Measurements from ENCODE around the gene CA12. TPM values are rescaled to one million over a fixed set of nuclear protein-coding genes. Genes with fewer than 3 reads are reported as not detected.

The CA12 gene
- total and polyA plus RNA-seq, 5 experiments from 2014 or later = not detected

DNA sequence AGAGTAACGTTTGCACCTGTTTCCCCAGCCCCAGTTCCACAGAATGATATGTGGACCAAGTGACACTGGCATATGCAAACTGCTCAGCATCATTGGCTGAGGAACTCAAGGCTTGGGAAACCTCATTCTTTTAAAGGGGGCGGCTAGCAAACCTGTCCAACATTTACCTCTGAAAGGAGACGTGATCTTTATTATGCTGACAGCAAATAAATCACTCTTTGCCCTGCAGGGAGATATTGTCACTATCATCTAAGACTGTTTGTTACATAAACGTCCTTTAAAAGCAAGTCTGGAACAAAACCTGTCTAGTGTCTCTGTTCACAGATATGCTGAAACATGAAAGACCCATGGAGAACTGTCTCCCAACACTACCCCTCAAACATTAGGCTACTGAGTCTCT is 21.5 kb downstream of the CA12 start:
- POLR2A ChIA-PET = interaction anchor here (0.5 kb wide), 1 partner anchor 187 kb away, joined by 3 read pairs; no protein-coding TSS in a partner anchor
- Mint-ChIP-seq H3K27ac (no peak overlapping the region), H3K9me3 (no peaks in the 10 kb centered on the region), H3K27me3 (peaks cover 0 to 11% (median 3%) of the 10 kb centered on the region in 5 donors), H3K4me3 (no peak overlapping the region), H3K36me3 (no peaks in the 10 kb centered on the region), H3K4me1 (peaks cover 0 to 5% (median 0%) of the 10 kb centered on the region in 4 donors)
- ATAC-seq (no peak), DNase-seq (no peak)

DNA sequence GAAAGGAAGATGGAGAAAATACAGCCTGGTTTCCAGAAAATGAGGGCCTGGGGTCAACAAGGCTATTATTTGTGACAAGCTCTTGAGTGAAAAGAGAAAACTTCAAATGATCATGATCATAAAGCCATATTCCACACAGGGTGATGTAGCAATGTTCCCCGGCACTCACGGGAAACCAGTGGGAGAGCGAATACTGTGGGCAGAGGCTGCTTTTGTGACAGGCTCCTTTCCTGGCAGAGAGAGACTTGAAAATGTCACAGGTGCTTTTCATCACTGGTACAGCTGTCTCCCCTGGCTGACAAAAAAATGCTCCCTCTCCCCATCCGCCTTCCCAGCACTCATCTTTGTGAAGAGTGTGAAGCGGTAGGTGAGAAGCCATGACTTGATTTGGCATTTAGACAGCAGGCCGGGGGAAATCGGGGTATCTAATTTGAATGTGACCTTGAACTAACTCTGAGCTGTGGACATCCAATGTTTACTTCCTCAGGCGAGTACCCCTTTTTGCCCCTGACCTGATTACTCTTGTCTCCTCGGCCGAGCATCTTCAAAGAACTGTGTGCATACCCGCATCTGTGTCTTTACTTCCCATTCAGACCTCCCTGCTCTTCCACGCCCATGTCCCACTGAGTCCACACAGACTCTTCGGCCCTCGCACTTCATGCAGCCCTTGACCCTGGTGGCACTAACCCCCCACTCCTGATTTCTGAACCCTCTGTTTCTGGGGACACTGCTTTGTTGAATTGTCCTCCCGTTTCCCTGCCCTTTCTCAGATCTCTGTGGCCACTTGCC is 23.2 kb downstream of the CA12 start:
- DNase-seq = no peak
- no peaks in the 10 kb centered on the region for H3K9me3 Mint-ChIP-seq
- H3K27ac Mint-ChIP-seq = peak overlapping the region in 3 of 10 donors; percentile 24 to 46 (median 31)
- no peak overlapping the region for H3K4me3 Mint-ChIP-seq
- no peak for ATAC-seq
- peaks cover 0 to 5% (median 0%) of the 10 kb centered on the region in 4 donors for H3K4me1 Mint-ChIP-seq
- no peaks in the 10 kb centered on the region for H3K36me3 Mint-ChIP-seq
- POLR2A ChIA-PET = no interaction called here
- peaks cover 0 to 11% (median 3%) of the 10 kb centered on the region in 5 donors for H3K27me3 Mint-ChIP-seq

DNA sequence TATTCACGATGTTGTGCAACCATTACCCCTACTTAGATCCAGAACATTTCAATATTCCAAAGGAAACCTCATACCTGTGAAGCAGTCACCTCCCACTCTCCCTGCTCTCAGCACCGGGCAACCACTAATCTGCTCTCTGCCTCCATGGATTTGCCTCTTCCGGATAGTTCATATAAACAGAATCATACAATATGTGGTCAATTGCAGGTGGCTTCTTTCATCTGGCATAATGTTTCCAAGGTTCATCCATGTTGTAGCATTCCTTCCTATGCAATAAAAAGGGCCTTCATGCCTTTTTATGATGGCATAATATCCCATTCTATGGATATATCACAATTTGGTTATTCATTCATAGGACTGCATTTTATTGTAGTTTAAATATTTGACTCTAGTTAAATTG is 23.9 kb downstream of the CA12 start:
- no peak for ATAC-seq
- Mint-ChIP-seq H3K27me3 (peaks cover 0 to 11% (median 3%) of the 10 kb centered on the region in 5 donors), H3K4me3 (no peak overlapping the region), H3K9me3 (no peaks in the 10 kb centered on the region), H3K4me1 (peaks cover 0 to 2% (median 0%) of the 10 kb centered on the region in 4 donors), H3K36me3 (no peaks in the 10 kb centered on the region), H3K27ac (no peak overlapping the region)
- POLR2A ChIA-PET = no interaction called here
- no peak for DNase-seq

DNA sequence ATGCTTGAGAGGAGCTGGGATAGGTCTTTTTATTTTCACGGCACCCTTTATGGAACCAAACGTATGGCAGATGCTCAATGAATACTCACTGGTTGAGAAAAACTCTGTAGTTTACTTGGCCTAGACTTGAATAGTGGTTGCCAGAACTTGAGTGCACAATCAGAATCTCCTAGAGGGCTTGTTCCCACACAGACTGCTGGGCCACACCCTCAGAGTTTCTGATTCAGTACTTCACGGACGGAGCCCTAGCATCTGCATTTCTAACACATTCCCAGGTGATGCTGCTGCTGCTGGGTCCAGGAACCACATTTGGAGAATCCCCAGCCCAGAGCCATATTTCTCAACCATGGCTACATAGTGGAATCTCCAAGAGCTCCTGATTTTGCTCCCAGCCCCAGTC is 24.6 kb downstream of the CA12 start:
- no peak for ATAC-seq
- no peak for DNase-seq
- Mint-ChIP-seq H3K4me1 (no peaks in the 10 kb centered on the region), H3K36me3 (no peaks in the 10 kb centered on the region), H3K9me3 (no peaks in the 10 kb centered on the region), H3K27ac (no peak overlapping the region), H3K27me3 (peaks cover 0 to 11% (median 3%) of the 10 kb centered on the region in 5 donors), H3K4me3 (no peak overlapping the region)
- POLR2A ChIA-PET = no interaction called here

DNA sequence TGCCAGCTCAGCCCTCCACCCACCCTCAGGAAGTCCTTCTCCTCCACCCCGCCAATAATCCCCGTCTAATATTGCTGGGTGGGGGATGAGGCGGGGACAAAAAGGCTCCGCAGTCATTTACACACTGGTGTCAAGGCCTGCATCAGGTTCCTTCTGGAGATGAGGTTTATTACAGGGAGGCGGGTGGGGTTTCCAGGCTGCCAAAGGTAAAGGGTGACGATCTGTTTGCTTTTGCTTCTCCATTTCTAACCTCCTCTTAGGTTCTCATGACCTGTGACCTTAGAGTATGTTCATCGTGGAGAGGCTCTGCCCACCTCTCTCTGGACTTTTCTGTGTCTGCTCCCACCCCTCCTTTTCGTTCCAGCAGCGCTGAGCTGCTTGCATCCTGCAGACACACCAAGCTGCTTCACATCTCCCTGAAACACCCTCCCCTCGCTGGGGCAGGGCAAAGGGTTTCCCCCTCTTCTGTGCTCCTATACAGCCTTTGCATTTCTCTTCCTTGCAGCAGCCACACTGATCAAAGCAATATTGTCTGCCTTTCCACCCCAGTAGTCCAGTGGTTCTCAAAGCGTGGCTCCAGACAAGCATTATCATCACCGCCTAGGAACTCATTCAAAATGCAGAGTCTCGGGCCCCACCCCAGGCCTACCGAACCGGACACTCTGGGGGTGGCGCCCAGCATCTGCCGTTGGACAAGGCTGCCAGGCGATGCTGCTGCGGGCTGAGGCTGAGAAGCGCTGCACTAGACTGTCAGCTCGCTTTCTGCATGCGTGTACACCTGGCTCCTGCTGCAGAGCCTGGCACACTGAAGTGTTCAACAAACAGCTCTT is 26.6 kb downstream of the CA12 start:
- H3K4me1 Mint-ChIP-seq = peaks cover 0 to 1% (median 0%) of the 10 kb centered on the region in 4 donors
- no peaks in the 10 kb centered on the region for H3K36me3 Mint-ChIP-seq
- DNase-seq (no peak), ATAC-seq (no peak)
- no peak overlapping the region for H3K4me3 Mint-ChIP-seq
- H3K27ac Mint-ChIP-seq = peak overlapping the region in 1 of 10 donors; percentile 7
- POLR2A ChIA-PET = no interaction called here
- peaks cover 0 to 8% (median 3%) of the 10 kb centered on the region in 5 donors for H3K27me3 Mint-ChIP-seq
- no peaks in the 10 kb centered on the region for H3K9me3 Mint-ChIP-seq

DNA sequence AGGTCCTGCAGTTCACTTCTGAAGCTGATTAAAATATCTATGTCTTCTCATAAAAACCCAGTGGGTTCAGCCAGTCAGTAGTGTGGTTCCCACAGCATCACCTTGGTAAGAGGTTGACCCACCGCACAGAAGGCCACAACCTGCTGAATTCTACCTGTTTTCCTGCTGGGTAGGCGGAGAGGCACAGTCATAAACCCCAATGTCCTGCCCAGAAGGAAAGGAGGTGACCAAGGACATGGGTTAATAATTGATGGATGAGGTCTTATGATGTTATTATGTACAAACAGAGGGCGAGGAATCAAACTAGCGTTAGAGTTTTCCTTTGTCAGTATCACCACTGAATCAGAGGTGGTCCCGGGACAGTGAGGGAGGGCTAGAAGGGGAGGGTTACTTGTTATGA is 27.8 kb downstream of the CA12 start:
- Mint-ChIP-seq H3K9me3 (no peaks in the 10 kb centered on the region), H3K36me3 (no peaks in the 10 kb centered on the region), H3K27ac (no peak overlapping the region), H3K4me1 (peaks cover 0 to 1% (median 0%) of the 10 kb centered on the region in 4 donors), H3K4me3 (no peak overlapping the region), H3K27me3 (no peaks in the 10 kb centered on the region)
- DNase-seq = no peak
- POLR2A ChIA-PET = no interaction called here
- ATAC-seq = no peak

DNA sequence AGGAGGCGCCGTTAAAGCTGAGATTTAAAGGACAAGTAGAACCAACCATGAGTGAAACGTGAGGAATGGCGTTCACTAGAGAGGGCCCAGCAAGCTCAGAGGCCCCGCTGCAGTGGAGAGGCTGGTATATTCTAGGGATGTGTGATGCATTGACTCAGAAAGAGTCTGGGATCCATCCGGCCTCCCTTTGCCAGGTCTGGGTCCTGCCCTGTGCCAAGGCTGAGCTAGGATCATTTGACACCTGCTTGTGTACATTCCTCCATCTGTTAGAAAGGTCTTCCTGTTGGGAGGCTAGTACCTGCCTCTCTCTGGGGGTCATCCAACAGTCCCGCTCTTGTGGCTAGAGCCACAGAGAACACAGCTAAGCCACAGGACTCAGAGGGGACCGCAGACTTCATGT is 28.4 kb downstream of the CA12 start:
- POLR2A ChIA-PET = interaction anchor here (0.6 kb wide), 1 partner anchor 183 kb away, joined by 5 read pairs; no protein-coding TSS in a partner anchor
- ATAC-seq (no peak), DNase-seq (no peak)
- H3K9me3 Mint-ChIP-seq = no peaks in the 10 kb centered on the region
- peaks cover 0 to 4% (median under 1%) of the 10 kb centered on the region in 4 donors for H3K4me1 Mint-ChIP-seq
- H3K36me3 Mint-ChIP-seq = no peaks in the 10 kb centered on the region
- H3K27ac Mint-ChIP-seq = no peak overlapping the region
- no peak overlapping the region for H3K4me3 Mint-ChIP-seq
- no peaks in the 10 kb centered on the region for H3K27me3 Mint-ChIP-seq

DNA sequence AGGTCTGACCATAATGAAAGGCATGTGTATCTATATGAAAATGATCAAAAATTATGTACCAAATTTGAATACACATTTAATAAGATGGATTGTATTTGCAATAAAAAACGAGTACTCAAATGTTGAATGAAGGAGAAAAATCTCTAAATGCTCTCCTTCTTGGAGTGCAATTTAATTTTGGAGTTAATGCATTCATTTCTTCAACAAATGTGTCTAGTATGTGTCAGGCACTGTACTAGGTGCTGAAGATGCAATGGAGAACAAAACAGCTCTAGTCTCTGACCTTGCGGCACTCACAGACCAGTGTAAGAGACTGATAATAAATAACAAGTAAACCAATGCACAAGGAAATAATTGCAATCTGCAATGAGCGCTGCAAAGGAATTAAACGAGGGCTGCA is 28.8 kb downstream of the CA12 start:
- DNase-seq = no peak
- Mint-ChIP-seq H3K36me3 (no peaks in the 10 kb centered on the region), H3K9me3 (no peaks in the 10 kb centered on the region), H3K4me3 (no peak overlapping the region), H3K27ac (no peak overlapping the region), H3K4me1 (peaks cover 0 to 6% (median under 1%) of the 10 kb centered on the region in 4 donors), H3K27me3 (no peaks in the 10 kb centered on the region)
- POLR2A ChIA-PET = interaction anchor here (0.6 kb wide), 1 partner anchor 184 kb away, joined by 5 read pairs; no protein-coding TSS in a partner anchor
- ATAC-seq = no peak

DNA sequence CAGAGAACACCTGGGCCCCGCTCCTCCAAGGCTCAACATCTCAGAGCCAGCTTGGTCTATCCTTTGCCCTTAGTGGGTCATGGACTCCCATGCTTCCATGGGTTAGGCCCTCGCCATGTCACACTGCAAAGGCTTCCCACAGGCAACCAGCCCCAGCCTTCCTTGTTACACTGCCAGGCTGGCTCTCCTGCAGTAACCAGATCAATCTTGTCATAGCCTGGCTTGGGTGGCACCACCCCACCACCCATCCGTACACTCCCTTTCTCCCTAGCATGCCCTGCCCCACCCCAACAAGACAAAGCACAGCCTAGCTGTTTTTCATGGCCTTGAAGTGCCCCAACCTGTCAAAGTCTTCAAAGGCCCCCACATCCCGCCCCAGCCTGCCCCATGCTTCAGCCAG is 30.5 kb downstream of the CA12 start:
- POLR2A ChIA-PET = no interaction called here
- no peaks in the 10 kb centered on the region for H3K36me3 Mint-ChIP-seq
- no peaks in the 10 kb centered on the region for H3K9me3 Mint-ChIP-seq
- ATAC-seq (no peak), DNase-seq (no peak)
- peaks cover 0 to 6% (median under 1%) of the 10 kb centered on the region in 4 donors for H3K4me1 Mint-ChIP-seq
- no peaks in the 10 kb centered on the region for H3K27me3 Mint-ChIP-seq
- no peak overlapping the region for H3K4me3 Mint-ChIP-seq
- H3K27ac Mint-ChIP-seq = peak overlapping the region in 1 of 10 donors; percentile 52

DNA sequence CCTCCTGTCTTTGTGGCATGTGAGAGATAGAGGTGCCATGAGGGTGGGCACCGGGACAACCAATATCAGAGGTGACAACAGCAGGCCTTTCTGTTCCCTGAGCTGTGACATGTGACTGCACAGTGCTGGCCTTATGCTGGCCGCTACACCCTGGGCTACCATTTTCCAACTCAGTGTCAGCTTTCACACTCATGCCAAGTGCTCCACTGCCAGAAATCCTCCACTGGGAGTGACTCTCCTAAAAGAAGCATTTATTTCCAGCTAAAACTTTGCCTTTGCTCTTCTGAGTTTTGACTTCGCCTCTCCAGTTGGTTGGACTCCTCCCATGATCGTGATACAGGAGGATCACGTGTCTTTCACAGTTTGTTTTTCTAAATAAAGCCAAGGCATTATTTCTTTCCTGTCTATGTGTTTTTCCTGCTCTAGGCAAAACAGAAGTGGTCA is 31.4 kb downstream of the CA12 start:
- H3K27me3 Mint-ChIP-seq = peaks cover 0 to 2% (median 0%) of the 10 kb centered on the region in 5 donors
- peak overlapping the region in 2 of 10 donors; percentile 9 to 37 for H3K27ac Mint-ChIP-seq
- no peaks in the 10 kb centered on the region for H3K36me3 Mint-ChIP-seq
- DNase-seq (no peak), ATAC-seq (no peak)
- POLR2A ChIA-PET = no interaction called here
- H3K4me3 Mint-ChIP-seq = no peak overlapping the region
- H3K4me1 Mint-ChIP-seq = peaks cover 0 to 6% (median under 1%) of the 10 kb centered on the region in 4 donors
- H3K9me3 Mint-ChIP-seq = no peaks in the 10 kb centered on the region

DNA sequence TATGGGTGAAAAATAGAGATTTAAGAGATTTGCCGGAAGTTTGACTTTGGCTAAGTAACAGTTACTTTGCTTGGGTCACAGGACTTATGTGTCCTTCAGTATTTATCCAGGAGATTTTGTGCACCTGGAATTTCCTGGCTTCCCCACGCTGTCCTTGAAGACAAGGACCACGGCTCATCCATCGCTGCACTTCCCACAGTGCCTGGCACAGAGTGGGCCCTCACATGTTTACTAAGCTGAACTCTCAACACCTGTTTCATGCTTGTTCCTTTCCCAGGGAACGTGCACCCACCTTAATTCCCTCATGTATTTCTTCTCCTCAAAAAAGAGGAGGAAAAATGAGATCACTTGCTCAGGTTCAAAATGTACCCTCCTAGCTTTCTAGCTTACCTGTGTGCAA is 32.0 kb downstream of the CA12 start:
- DNase-seq (no peak), ATAC-seq (no peak)
- H3K9me3 Mint-ChIP-seq = no peaks in the 10 kb centered on the region
- no peak overlapping the region for H3K27ac Mint-ChIP-seq
- POLR2A ChIA-PET = no interaction called here
- no peak overlapping the region for H3K4me3 Mint-ChIP-seq
- H3K4me1 Mint-ChIP-seq = peaks cover 0 to 6% (median under 1%) of the 10 kb centered on the region in 4 donors
- no peaks in the 10 kb centered on the region for H3K36me3 Mint-ChIP-seq
- H3K27me3 Mint-ChIP-seq = peaks cover 0 to 7% (median 0%) of the 10 kb centered on the region in 5 donors

DNA sequence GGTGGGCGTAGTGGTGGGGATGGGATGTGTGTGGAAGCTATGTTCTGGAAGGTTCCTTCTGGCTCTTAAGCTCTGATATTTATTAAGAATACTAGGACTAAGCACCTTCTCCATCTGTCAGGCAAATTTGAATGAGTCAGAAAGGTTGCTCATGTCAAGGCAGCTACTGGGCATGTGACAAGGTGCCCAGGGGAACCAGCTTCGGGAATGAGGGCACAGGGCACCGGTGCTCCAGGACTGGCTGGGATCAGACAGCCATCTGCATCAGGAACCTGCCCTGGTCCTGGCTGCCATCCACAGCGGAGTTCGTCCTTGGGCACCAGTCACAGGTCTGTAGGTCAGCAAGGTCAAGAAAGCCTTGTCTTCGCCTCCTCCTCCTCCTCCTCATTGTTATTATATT is 32.5 kb downstream of the CA12 start:
- POLR2A ChIA-PET = no interaction called here
- DNase-seq = no peak
- Mint-ChIP-seq H3K27me3 (peaks cover 0 to 7% (median 0%) of the 10 kb centered on the region in 5 donors), H3K27ac (no peak overlapping the region), H3K4me1 (peaks cover 0 to 6% (median under 1%) of the 10 kb centered on the region in 4 donors), H3K9me3 (no peaks in the 10 kb centered on the region), H3K36me3 (no peaks in the 10 kb centered on the region), H3K4me3 (no peak overlapping the region)
- ATAC-seq = no peak

DNA sequence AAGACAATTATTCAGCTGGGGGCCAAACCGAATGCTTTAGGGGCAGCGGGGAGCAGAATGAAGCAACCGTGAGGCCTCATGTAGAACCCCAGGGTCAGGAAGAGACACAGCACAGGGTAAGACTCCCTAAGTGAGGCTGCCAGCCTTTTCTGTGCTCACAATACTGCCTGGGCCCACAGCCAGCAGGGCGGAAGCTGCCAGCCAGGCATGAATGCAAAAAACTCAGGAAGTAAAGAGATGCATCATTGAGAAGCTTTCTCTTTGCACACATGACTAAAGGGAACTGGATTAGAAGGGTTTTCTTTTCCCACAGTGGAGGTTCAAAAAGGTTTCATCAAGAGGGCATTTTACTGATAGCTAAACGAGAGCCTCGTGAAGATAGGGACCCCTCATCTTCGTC is 33.3 kb downstream of the CA12 start:
- no peaks in the 10 kb centered on the region for H3K36me3 Mint-ChIP-seq
- H3K4me1 Mint-ChIP-seq = peaks cover 0 to 10% (median under 1%) of the 10 kb centered on the region in 4 donors
- peaks cover 0 to 7% (median 0%) of the 10 kb centered on the region in 5 donors for H3K27me3 Mint-ChIP-seq
- POLR2A ChIA-PET = no interaction called here
- no peak overlapping the region for H3K27ac Mint-ChIP-seq
- ATAC-seq = no peak
- no peak overlapping the region for H3K4me3 Mint-ChIP-seq
- no peaks in the 10 kb centered on the region for H3K9me3 Mint-ChIP-seq
- DNase-seq = no peak
